ENCODE results near the gene CA12. TPM values are rescaled to one million over a fixed set of nuclear protein-coding genes. Genes with fewer than 3 reads are reported as not detected.

Gene CA12
- total RNA-seq, 3 donors from 2014 or later: 11.7 to 64.5 (median 61.9) TPM

DNA sequence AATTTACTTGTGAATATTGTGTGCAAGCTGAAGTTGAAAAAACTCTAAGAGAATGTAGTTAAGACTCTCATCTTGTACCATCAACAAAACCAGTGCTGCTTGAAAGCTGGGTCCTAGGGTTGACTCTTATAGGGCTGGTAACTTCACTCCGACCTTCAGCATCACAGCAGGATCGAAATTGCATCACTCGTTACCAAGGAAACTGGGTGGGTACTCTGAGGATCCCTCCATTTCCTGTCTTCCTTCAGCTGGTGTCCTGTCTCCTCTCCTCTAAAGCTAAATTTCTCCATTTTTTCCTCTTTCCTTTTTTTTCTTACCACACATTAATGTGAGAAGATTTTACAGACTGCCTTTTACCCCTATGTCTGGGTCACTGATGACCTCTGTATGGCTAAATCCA, 107.2 kb downstream of the CA12 start:
- no peak overlapping the region for H3K27ac ChIP-seq
- H3K4me3 ChIP-seq: no peak overlapping the region
- intact Hi-C loops (cut with DNase I; ENCODE audit: low total_unique reads): no loop called here
- no peaks in the 10 kb centered on the region for H3K27me3 ChIP-seq
- TF ChIP-seq POLR2AphosphoS5 (IDR thresholded peaks at IDR 0.05) (no peak), POLR2A (IDR thresholded peaks at IDR 0.05) (no peak)
- TF ChIP-seq, protein P1, sequence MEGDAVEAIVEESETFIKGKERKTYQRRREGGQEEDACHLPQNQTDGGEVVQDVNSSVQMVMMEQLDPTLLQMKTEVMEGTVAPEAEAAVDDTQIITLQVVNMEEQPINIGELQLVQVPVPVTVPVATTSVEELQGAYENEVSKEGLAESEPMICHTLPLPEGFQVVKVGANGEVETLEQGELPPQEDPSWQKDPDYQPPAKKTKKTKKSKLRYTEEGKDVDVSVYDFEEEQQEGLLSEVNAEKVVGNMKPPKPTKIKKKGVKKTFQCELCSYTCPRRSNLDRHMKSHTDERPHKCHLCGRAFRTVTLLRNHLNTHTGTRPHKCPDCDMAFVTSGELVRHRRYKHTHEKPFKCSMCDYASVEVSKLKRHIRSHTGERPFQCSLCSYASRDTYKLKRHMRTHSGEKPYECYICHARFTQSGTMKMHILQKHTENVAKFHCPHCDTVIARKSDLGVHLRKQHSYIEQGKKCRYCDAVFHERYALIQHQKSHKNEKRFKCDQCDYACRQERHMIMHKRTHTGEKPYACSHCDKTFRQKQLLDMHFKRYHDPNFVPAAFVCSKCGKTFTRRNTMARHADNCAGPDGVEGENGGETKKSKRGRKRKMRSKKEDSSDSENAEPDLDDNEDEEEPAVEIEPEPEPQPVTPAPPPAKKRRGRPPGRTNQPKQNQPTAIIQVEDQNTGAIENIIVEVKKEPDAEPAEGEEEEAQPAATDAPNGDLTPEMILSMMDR (IDR thresholded peaks at IDR 0.05): no peak
- DNase-seq (ENCODE audit: low spot score in 2 of 2): no peak
- H3K9me3 ChIP-seq: no peaks in the 10 kb centered on the region
- H3K36me3 ChIP-seq: no peaks in the 10 kb centered on the region
- H3K4me1 ChIP-seq: peaks cover 0 to 3% of the 10 kb centered on the region in 2 donors

Other genes starting within 250 kb of the CA12 start
- gene RPS27L, start 224.4 kb downstream of the CA12 start, total RNA-seq: 100 to 1,000 TPM; 121 to 200 (median 152) TPM
- 10 to 100 TPM; 31.3 to 46.2 (median 36.7) TPM for gene RAB8B, start 192.2 kb downstream of the CA12 start, total RNA-seq
- gene APH1B, start 104.2 kb downstream of the CA12 start, total RNA-seq: 10 to 100 TPM; 21.3 to 26.1 (median 25.6) TPM
- gene USP3, start 122.7 kb upstream of the CA12 start, total RNA-seq: 10 to 100 TPM; 70.4 to 88.7 (median 76.7) TPM
- 1 to 10 TPM in 2 of 3 donors, under 1 TPM in 1; 0.64 to 3.5 (median 2.0) TPM for gene FBXL22, start 215.5 kb upstream of the CA12 start, total RNA-seq